Suprapubic skin (tissue), 4 donors: ENCODE measurements around the gene MOB3A. TPM values are rescaled to one million over a fixed set of nuclear protein-coding genes. Genes with fewer than 3 reads are reported as not detected.
A peak's percentile ranks its signal among the peaks of the same experiment; 100 is the strongest.

Experiments
- DNase-seq, 2 donors: peaks; one replicate each; pipeline ENCODE4 v3.0.0-alpha.2; 2019; ENCODE audit warnings: low spot score in 2 of 2
- H3K27ac ChIP-seq: fragments of 200-600 bp; sonication (generic); one replicate; pipeline ENCODE4 v1.5.1; 2019
- H3K27me3 ChIP-seq: fragments of 200-600 bp; sonication (generic); one replicate; pipeline ENCODE4 v1.5.1; 2019
- H3K36me3 ChIP-seq: fragments of 200-600 bp; sonication (generic); one replicate; pipeline ENCODE4 v1.5.1; 2019
- H3K4me1 ChIP-seq: fragments of 200-600 bp; sonication (generic); one replicate; pipeline ENCODE4 v1.5.1; 2019
- H3K4me3 ChIP-seq: fragments of 200-600 bp; sonication (generic); one replicate; pipeline ENCODE4 v1.5.1; 2019; ENCODE audit warnings: mild to moderate bottlenecking
- H3K9me3 ChIP-seq: fragments of 200-600 bp; sonication (generic); one replicate; pipeline ENCODE4 v1.5.1; 2019
- EP300 ChIP-seq: sonication (generic); formaldehyde crosslinking; IDR thresholded peaks from one replicate; pipeline ENCODE4 v1.6.1; 2017; ENCODE audit warnings: antibody characterized with exemption
- POLR2A ChIP-seq, 2 donors: fragments of 450-650 bp; IDR thresholded peaks; one replicate each; pipeline ENCODE4 v1.6.1; 2017; ENCODE audit warnings: antibody characterized with exemption in 2 of 2, mild to moderate bottlenecking in 2 of 2, moderate library complexity in 2 of 2
- POLR2AphosphoS5 ChIP-seq, 3 donors: sonication (generic); formaldehyde crosslinking; IDR thresholded peaks; one replicate each; pipeline ENCODE4 v1.6.1; 2017; ENCODE audit warnings: antibody characterized with exemption in 3 of 3
- WGBS: methylation state at CpG from one replicate; pipeline ENCODE4 v1.1.5; 2018; 5-methylcytosine and 5-hydroxymethylcytosine counted together
- total RNA-seq, 4 donors: library from RNA; depleted of rRNA; stranded (reverse); fragments of >200 nt; gene quantifications; one replicate each; pipeline ENCODE4 v1.1.0, GENCODE V29; 2016
- TF ChIP-seq, protein P1 (sequence below), 2 donors: fragments of 200-600 bp in 1 of 2; fragments of 450-650 bp in 1 of 2; sonication (generic) in 1 of 2; IDR thresholded peaks; one replicate each; pipeline ENCODE4 v1.5.1; 2016 to 2019; ENCODE audit warnings: antibody characterized with exemption in 2 of 2, mild to moderate bottlenecking in 1 of 2, moderate library complexity in 1 of 2

Gene MOB3A
- total RNA-seq, 4 donors from 2014 or later: 23.7 to 29.4 (median 28.1) TPM

DNA sequence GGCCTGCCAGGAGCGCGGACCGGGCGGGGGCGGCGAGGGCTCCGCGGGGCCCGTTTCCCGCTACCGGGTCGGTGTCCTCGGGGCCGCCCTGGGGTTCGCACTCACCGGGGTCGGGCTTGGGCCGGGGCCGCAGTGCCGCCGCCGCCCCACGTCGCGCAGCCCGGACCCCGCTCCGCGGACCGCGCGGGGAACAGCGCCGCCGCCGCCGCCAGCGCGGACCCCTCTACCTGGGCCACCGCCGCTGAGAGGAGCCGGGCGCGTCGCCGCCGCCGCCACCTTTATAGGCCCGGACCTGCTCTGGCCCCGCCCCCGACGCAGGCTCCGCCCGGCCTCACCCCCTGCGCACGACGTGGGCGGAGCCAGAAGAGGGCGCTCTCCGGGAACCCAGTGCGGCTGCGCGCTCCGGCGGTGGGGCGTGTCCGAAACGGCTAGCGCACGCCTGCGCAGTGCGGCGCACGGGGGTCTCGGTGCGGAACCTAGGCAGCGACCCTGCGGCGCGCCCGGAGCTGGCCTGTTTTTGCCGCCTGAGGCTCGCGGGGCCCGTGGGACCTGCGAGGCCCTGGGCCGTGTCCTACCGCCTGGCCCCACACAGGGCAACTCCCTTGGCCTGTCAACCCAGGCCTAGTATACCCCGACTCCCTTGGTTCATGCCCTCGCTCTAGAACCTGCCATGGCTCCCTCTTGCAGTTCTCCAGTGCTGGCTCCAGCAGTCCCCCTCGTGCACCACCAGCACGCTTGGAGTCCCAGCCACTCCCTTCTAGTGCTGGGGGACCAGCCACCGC is 44.9 kb downstream of the MOB3A start, which contains the start of gene MKNK2:
Gene MKNK2 (minus strand): TSS at position 254 of the 782 bp plus-strand sequence. CDS start 393 bp downstream, outside the sequence.
- H3K27ac ChIP-seq: peak within 1 kb of the TSS; percentile 93
- TF ChIP-seq EP300 (no peak), POLR2AphosphoS5 (IDR thresholded peaks at IDR 0.05) (peak in 2 of 3 donors; percentile 80 to 94), POLR2A (IDR thresholded peaks at IDR 0.05) (peak; percentile 98 to 99)
- TF ChIP-seq, protein P1, sequence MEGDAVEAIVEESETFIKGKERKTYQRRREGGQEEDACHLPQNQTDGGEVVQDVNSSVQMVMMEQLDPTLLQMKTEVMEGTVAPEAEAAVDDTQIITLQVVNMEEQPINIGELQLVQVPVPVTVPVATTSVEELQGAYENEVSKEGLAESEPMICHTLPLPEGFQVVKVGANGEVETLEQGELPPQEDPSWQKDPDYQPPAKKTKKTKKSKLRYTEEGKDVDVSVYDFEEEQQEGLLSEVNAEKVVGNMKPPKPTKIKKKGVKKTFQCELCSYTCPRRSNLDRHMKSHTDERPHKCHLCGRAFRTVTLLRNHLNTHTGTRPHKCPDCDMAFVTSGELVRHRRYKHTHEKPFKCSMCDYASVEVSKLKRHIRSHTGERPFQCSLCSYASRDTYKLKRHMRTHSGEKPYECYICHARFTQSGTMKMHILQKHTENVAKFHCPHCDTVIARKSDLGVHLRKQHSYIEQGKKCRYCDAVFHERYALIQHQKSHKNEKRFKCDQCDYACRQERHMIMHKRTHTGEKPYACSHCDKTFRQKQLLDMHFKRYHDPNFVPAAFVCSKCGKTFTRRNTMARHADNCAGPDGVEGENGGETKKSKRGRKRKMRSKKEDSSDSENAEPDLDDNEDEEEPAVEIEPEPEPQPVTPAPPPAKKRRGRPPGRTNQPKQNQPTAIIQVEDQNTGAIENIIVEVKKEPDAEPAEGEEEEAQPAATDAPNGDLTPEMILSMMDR (IDR thresholded peaks at IDR 0.05): peak in 1 of 2 donors; percentile 75
- peaks cover 83% of the 10 kb centered on the region for H3K4me1 ChIP-seq
- no peaks in the 10 kb centered on the region for H3K27me3 ChIP-seq
- peaks cover 12% of the 10 kb centered on the region for H3K36me3 ChIP-seq
- peak; percentile 92 to 96 for DNase-seq
- 4% methylated on average over 25 of the region's 93 CpGs for WGBS
- H3K9me3 ChIP-seq: no peaks in the 10 kb centered on the region
- H3K4me3 ChIP-seq: peak within 1 kb of the TSS; percentile 85

DNA sequence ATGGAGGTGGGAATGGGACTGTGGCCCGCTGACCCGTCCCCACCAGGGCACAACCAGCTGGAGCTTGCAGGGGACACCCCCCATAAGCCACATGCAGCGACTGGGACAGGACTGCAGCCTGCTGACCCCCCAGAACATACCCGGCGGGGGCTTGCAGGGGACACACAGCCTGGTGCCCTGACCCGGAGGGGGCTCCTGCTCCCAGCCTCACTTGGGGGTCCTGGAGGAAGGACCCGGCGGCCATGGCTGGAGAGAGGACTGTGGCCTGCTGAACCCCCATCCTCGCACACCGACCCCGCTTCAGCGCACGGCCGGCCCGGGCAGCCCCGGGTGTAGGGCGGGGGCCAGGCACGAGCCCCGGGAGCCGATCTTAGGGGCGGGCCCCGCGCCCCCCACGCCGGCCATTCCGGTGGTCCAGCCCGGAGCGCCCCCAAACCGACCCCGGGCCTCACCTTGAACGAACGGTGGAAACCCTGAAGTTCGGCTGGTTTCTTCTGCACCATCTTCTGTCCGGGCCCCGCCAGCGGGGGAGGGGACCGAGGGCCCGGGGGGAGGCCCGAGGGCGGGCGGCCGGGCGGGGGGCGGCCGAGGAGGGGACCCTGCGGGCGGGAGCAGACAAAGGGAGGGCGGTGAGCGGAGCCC is 45.7 kb downstream of the MOB3A start:
- peak overlapping the region; percentile 93 for H3K27ac ChIP-seq
- no peaks in the 10 kb centered on the region for H3K27me3 ChIP-seq
- TF ChIP-seq POLR2A (IDR thresholded peaks at IDR 0.05) (no peak), EP300 (no peak), POLR2AphosphoS5 (IDR thresholded peaks at IDR 0.05) (no peak)
- TF ChIP-seq, protein P1 (IDR thresholded peaks at IDR 0.05): no peak
- H3K4me3 ChIP-seq: peak overlapping the region; percentile 85
- no peaks in the 10 kb centered on the region for H3K9me3 ChIP-seq
- peaks cover 83% of the 10 kb centered on the region for H3K4me1 ChIP-seq
- H3K36me3 ChIP-seq: peaks cover 19% of the 10 kb centered on the region
- WGBS: 0% methylated on average over 20 of the region's 49 CpGs
- peak; percentile 68 to 81 for DNase-seq

DNA sequence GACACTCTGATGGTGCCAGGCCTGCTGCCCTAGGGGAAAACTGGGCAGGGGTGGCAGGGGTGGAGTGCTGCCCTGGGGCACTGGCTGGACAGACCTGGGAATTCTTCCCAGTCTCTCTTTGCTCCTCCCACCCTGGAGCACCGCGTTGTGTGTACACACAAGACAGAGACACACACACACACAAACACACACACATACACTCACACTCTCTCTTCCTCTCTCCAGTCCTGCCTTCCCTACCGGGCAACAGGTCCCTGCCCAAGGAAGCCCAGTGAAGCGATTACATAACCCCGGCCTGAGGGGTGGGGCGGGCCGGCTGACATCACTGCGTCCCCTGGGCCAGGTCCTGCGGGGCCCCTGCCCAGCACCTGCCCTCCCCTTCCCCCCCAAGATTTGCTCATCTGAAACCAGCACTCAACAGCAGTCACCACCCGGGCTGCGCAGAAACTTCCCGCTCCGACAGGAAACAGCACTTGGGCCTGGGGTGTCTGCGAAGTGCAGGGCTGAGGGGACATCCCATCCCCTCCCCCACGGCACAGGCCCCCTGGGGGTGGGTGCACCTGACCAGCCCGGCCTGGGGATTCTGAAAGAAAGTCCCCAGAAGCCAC is 46.3 kb downstream of the MOB3A start:
- Histone ChIP-seq H3K4me1 (peaks cover 85% of the 10 kb centered on the region), H3K27me3 (no peaks in the 10 kb centered on the region), H3K4me3 (peak overlapping the region; percentile 85), H3K27ac (peak overlapping the region; percentile 93), H3K9me3 (no peaks in the 10 kb centered on the region), H3K36me3 (peaks cover 24% of the 10 kb centered on the region)
- TF ChIP-seq EP300 (no peak), POLR2AphosphoS5 (IDR thresholded peaks at IDR 0.05) (peak in 2 of 3 donors; percentile 31 to 45), POLR2A (IDR thresholded peaks at IDR 0.05) (peak in 1 of 2 donors; percentile 59)
- TF ChIP-seq, protein P1 (IDR thresholded peaks at IDR 0.05): no peak
- 2% methylated on average over 9 of the region's 16 CpGs for WGBS
- peak; percentile 88 to 90 for DNase-seq

DNA sequence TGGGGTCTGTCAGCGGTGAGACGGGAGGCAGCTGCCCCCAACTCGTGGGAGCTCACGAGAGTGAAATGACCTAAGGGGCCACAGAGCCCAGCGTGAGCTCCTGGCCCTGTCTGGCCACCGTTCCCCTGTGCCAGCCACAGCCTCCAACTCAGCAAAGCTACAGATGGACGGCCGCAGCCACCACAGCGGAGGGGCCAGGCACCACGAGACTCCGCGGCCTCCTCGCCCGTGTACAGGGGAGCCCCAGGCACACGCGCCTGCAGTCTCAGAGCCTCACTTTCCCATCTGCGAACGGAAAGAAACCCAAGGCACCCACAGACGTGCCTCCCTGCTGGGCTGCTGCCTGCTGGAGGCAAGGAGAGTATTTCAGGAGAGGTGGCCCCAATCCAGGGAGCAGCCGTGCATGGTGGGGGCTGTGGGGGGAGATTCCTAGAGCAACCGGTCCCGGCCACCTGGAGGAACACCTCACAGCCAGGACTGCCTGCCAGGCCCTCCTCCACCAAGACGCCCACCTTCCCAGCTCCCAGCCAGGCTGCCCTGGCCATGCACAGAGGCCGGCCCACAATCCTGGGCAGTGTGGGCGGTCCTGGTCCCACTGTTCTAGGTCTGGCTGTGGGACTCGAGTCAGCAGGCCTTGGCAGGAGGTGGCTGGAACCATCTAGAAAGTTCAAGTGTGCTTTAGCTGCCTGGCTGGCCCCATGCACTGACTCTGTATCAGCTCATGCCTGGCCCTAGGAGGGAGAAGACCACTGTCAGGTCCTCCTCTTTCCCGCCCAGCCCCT is 47.0 kb downstream of the MOB3A start:
- Histone ChIP-seq H3K4me3 (peak overlapping the region; percentile 85), H3K4me1 (peaks cover 85% of the 10 kb centered on the region), H3K36me3 (peaks cover 28% of the 10 kb centered on the region), H3K27me3 (no peaks in the 10 kb centered on the region), H3K27ac (peak overlapping the region; percentile 93), H3K9me3 (no peaks in the 10 kb centered on the region)
- peak; percentile 71 to 78 for DNase-seq
- TF ChIP-seq POLR2AphosphoS5 (IDR thresholded peaks at IDR 0.05) (no peak), EP300 (no peak), POLR2A (IDR thresholded peaks at IDR 0.05) (no peak)
- TF ChIP-seq, protein P1 (IDR thresholded peaks at IDR 0.05): no peak
- WGBS: 34% methylated on average over 16 of the region's 27 CpGs
